ENCODE data around the gene ARPC5L.
"Not testable (repeated sequence)": the region's sequence is repeated elsewhere in the genome, so short reads cannot be mapped to it uniquely, and the experiment has no call there.

ARPC5L gene

GRCh38 chr9:124843456-124844034, 18.4 kb upstream of the ARPC5L start:
- TF ChIP-seq, protein P1, sequence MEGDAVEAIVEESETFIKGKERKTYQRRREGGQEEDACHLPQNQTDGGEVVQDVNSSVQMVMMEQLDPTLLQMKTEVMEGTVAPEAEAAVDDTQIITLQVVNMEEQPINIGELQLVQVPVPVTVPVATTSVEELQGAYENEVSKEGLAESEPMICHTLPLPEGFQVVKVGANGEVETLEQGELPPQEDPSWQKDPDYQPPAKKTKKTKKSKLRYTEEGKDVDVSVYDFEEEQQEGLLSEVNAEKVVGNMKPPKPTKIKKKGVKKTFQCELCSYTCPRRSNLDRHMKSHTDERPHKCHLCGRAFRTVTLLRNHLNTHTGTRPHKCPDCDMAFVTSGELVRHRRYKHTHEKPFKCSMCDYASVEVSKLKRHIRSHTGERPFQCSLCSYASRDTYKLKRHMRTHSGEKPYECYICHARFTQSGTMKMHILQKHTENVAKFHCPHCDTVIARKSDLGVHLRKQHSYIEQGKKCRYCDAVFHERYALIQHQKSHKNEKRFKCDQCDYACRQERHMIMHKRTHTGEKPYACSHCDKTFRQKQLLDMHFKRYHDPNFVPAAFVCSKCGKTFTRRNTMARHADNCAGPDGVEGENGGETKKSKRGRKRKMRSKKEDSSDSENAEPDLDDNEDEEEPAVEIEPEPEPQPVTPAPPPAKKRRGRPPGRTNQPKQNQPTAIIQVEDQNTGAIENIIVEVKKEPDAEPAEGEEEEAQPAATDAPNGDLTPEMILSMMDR (conservative IDR thresholded peaks at IDR 0.05) = no peak
- no peak for TF ChIP-seq ZFX (IDR thresholded peaks at IDR 0.05)
- no peak overlapping the region for H3K27ac ChIP-seq

GRCh38 chr9:124844291-124844690, 17.6 kb upstream of the ARPC5L start:
- TF ChIP-seq, protein P1 (conservative IDR thresholded peaks at IDR 0.05) = no peak
- TF ChIP-seq ZFX (IDR thresholded peaks at IDR 0.05) = no peak

DNA sequence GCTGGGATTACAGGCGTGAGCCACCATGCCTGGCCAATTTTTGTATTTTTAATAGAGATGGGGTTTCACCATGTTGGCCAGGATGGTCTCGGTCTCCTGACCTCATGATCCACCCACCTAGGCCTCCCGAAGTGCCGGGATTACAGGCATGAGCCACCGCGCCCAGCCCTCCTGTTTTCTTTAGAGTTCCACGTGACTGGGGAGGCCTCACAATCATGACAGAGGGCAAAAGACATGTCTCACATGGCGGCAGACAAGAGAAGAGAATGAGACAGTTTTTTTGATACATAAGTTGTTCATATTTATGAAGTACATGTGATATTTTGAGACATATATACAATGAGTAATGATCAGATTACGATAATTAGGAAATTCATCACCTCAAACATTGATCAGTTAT, 15.5 kb upstream of the ARPC5L start:
- H3K27ac ChIP-seq = not testable (repeated sequence)

More at GRCh38 chr9:124844291-124844690, 17.6 kb upstream of the ARPC5L start:
- no peak overlapping the region for H3K27ac ChIP-seq

GRCh38 chr9:124846969-124847368, 15.0 kb upstream of the ARPC5L start:
- no peak for TF ChIP-seq ZFX (IDR thresholded peaks at IDR 0.05)
- TF ChIP-seq, protein P1 (conservative IDR thresholded peaks at IDR 0.05) = no peak

GRCh38 chr9:124849801-124850200, 12.1 kb upstream of the ARPC5L start:
- no peak for TF ChIP-seq ZFX (IDR thresholded peaks at IDR 0.05)
- TF ChIP-seq, protein P1 (conservative IDR thresholded peaks at IDR 0.05) = no peak

More at GRCh38 chr9:124846969-124847368, 15.0 kb upstream of the ARPC5L start:
- H3K27ac ChIP-seq = no peak overlapping the region

GRCh38 chr9:124852121-124852828, 9.7 kb upstream of the ARPC5L start:
- TF ChIP-seq, protein P1 (conservative IDR thresholded peaks at IDR 0.05) = no peak; the same call in 1 of the 2 replicates
- TF ChIP-seq ZFX (IDR thresholded peaks at IDR 0.05) = no peak
- H3K27ac ChIP-seq = no peak overlapping the region

More at GRCh38 chr9:124849801-124850200, 12.1 kb upstream of the ARPC5L start:
- H3K27ac ChIP-seq = no peak overlapping the region

GRCh38 chr9:124852829-124853531, 8.9 kb upstream of the ARPC5L start, which contains the start of gene WDR38:
WDR38 (plus strand) TSS chr9:124853460; CDS start chr9:124853532, 72 bp downstream.
- H3K27ac ChIP-seq = peak within 1 kb of the TSS; percentile 17; the same call in 1 of the 2 replicates
- TF ChIP-seq, protein P1 (conservative IDR thresholded peaks at IDR 0.05) = peak; percentile 100
- TF ChIP-seq ZFX (IDR thresholded peaks at IDR 0.05) = no peak
